ENCODE data around the gene TRPV5. TPM values are rescaled to one million over a fixed set of nuclear protein-coding genes. Genes with fewer than 3 reads are reported as not detected.

TRPV5 gene
- total RNA-seq, 3 donors from 2014 or later = 0.15 to 1.3 TPM; not detected in 1

- no peak overlapping the region for H3K4me3 ChIP-seq
- H3K27ac ChIP-seq = no peak overlapping the region
- H3K36me3 ChIP-seq = no peaks in the 10 kb centered on the region
- no peaks in the 10 kb centered on the region for H3K9me3 ChIP-seq
- no peak for TF ChIP-seq POLR2A (IDR thresholded peaks at IDR 0.05)
- no peak for TF ChIP-seq CTCF (IDR thresholded peaks at IDR 0.05)
- no peak for TF ChIP-seq POLR2AphosphoS5 (IDR thresholded peaks at IDR 0.05)
- DNase-seq (ENCODE audit: low spot score in 2 of 2) = no peak
- intact Hi-C loops (cut with DNase I; ENCODE audit: low total_unique reads) = no loop called here
- no peaks in the 10 kb centered on the region for H3K4me1 ChIP-seq
- no peaks in the 10 kb centered on the region for H3K27me3 ChIP-seq
Observed at GRCh38 chr7:142867398-142868187, 66.0 kb downstream of the TRPV5 start.

GRCh38 chr7:142867097-142867378, 66.5 kb downstream of the TRPV5 start:
- Histone ChIP-seq H3K4me3 (no peak overlapping the region), H3K9me3 (no peaks in the 10 kb centered on the region), H3K4me1 (no peaks in the 10 kb centered on the region), H3K27me3 (no peaks in the 10 kb centered on the region), H3K36me3 (no peaks in the 10 kb centered on the region), H3K27ac (no peak overlapping the region)
- intact Hi-C loops (cut with DNase I; ENCODE audit: low total_unique reads) = no loop called here
- TF ChIP-seq POLR2A (IDR thresholded peaks at IDR 0.05) (no peak), CTCF (IDR thresholded peaks at IDR 0.05) (no peak), POLR2AphosphoS5 (IDR thresholded peaks at IDR 0.05) (no peak)
- no peak for DNase-seq (ENCODE audit: low spot score in 2 of 2)

GRCh38 chr7:142866361-142867096, 67.0 kb downstream of the TRPV5 start:
- H3K4me1 ChIP-seq = no peaks in the 10 kb centered on the region
- no peak overlapping the region for H3K27ac ChIP-seq
- H3K9me3 ChIP-seq = no peaks in the 10 kb centered on the region
- no peaks in the 10 kb centered on the region for H3K27me3 ChIP-seq
- no peaks in the 10 kb centered on the region for H3K36me3 ChIP-seq
- intact Hi-C loops (cut with DNase I; ENCODE audit: low total_unique reads) = no loop called here
- no peak for TF ChIP-seq POLR2A (IDR thresholded peaks at IDR 0.05)
- no peak for TF ChIP-seq POLR2AphosphoS5 (IDR thresholded peaks at IDR 0.05)
- TF ChIP-seq CTCF (IDR thresholded peaks at IDR 0.05) = peak in 2 of 3 donors; percentile 46 to 66
- no peak overlapping the region for H3K4me3 ChIP-seq
- no peak for DNase-seq (ENCODE audit: low spot score in 2 of 2)

GRCh38 chr7:142865766-142866165, 67.8 kb downstream of the TRPV5 start:
- DNase-seq (ENCODE audit: low spot score in 2 of 2) = no peak
- no peaks in the 10 kb centered on the region for H3K9me3 ChIP-seq
- no peaks in the 10 kb centered on the region for H3K27me3 ChIP-seq
- H3K4me3 ChIP-seq = no peak overlapping the region
- no peaks in the 10 kb centered on the region for H3K36me3 ChIP-seq
- no peaks in the 10 kb centered on the region for H3K4me1 ChIP-seq
- TF ChIP-seq POLR2A (IDR thresholded peaks at IDR 0.05) = no peak
- no peak for TF ChIP-seq POLR2AphosphoS5 (IDR thresholded peaks at IDR 0.05)
- TF ChIP-seq CTCF (IDR thresholded peaks at IDR 0.05) = no peak
- intact Hi-C loops (cut with DNase I; ENCODE audit: low total_unique reads) = no loop called here
- H3K27ac ChIP-seq = no peak overlapping the region
